HG03442 (cell line): ENCODE measurements around the gene USP4.
"Not testable (repeated sequence)": the region's sequence is repeated elsewhere in the genome, so short reads cannot be mapped to it uniquely, and the experiment has no call there.

Source experiments
- ATAC-seq: cut with Tn5 transposase; IDR thresholded peaks from one replicate; pipeline ENCODE4 v1.9.1; 2021; ENCODE audit warnings: mild to moderate bottlenecking, moderate library complexity; ENCODE audit not compliant: unreplicated experiment

The USP4 gene

GRCh38 chr3:49351521-49352011 lies 11.7 kb upstream of the USP4 start:
- no peak for ATAC-seq

GRCh38 chr3:49349348-49350114 lies 9.7 kb upstream of the USP4 start:
- no peak for ATAC-seq

- ATAC-seq, result not testable (repeated sequence)
Observed at GRCh38 chr3:49348361-49348760, 8.5 kb upstream of the USP4 start.

GRCh38 chr3:49346797-49347251 lies 7.0 kb upstream of the USP4 start:
- ATAC-seq, result no peak

GRCh38 chr3:49343163-49343562 lies 3.3 kb upstream of the USP4 start:
- ATAC-seq, result no peak

- ATAC-seq, result no peak
Observed at GRCh38 chr3:49341996-49342395, 2.1 kb upstream of the USP4 start.

GRCh38 chr3:49339581-49339940 lies 292 bp downstream of the USP4 start:
- peak; percentile 3 for ATAC-seq

GRCh38 chr3:49333916-49334633 lies 5.8 kb downstream of the USP4 start:
- ATAC-seq, result no peak

- ATAC-seq, result no peak
Observed at GRCh38 chr3:49333091-49333490, 6.8 kb downstream of the USP4 start.

- ATAC-seq, result no peak
Observed at GRCh38 chr3:49329186-49329585, 10.7 kb downstream of the USP4 start.

GRCh38 chr3:49328350-49328749 lies 11.5 kb downstream of the USP4 start:
- not testable (repeated sequence) for ATAC-seq

- ATAC-seq, result no peak
Observed at GRCh38 chr3:49327485-49327884, 12.4 kb downstream of the USP4 start.

GRCh38 chr3:49324768-49325167 lies 15.1 kb downstream of the USP4 start:
- no peak for ATAC-seq

GRCh38 chr3:49316696-49317457 lies 23.0 kb downstream of the USP4 start:
- ATAC-seq, result no peak

- ATAC-seq, result no peak
Observed at GRCh38 chr3:49313896-49314688, 25.8 kb downstream of the USP4 start.

- no peak for ATAC-seq
Observed at GRCh38 chr3:49311283-49311682, 28.6 kb downstream of the USP4 start.

- no peak for ATAC-seq
Observed at GRCh38 chr3:49310677-49311076, 29.2 kb downstream of the USP4 start.

GRCh38 chr3:49305608-49306007 lies 34.2 kb downstream of the USP4 start:
- no peak for ATAC-seq

GRCh38 chr3:49302613-49303012 lies 37.2 kb downstream of the USP4 start:
- ATAC-seq, result no peak

- no peak for ATAC-seq
Observed at GRCh38 chr3:49300595-49300994, 39.3 kb downstream of the USP4 start.

GRCh38 chr3:49298511-49298910 lies 41.3 kb downstream of the USP4 start:
- no peak for ATAC-seq
